Endothelial cell (in vitro differentiated cells): Measurements from ENCODE around the gene POLD3. TPM values are rescaled to one million over a fixed set of nuclear protein-coding genes. Genes with fewer than 3 reads are reported as not detected.
"Not testable (repeated sequence)": the region's sequence is repeated elsewhere in the genome, so short reads cannot be mapped to it uniquely, and the experiment has no call there.

Source experiments
- DNase-seq: peaks from one replicate; pipeline ENCODE4 v3.0.0; 2021; ENCODE audit warnings: low spot score
- H3K27ac Mint-ChIP-seq: one replicate; pipeline ENCODE4 v1.8.0; 2021; ENCODE audit warnings: mixed read lengths, inconsistent platforms; ENCODE audit not compliant: unreplicated experiment
- H3K27me3 Mint-ChIP-seq: one replicate; pipeline ENCODE4 v1.8.0; 2021; ENCODE audit warnings: mild to moderate bottlenecking, moderate library complexity, mixed read lengths, inconsistent platforms; ENCODE audit not compliant: unreplicated experiment
- H3K36me3 Mint-ChIP-seq: one replicate; pipeline ENCODE4 v1.8.0; 2021; ENCODE audit warnings: mild to moderate bottlenecking, low read depth, mixed read lengths, inconsistent platforms; ENCODE audit not compliant: unreplicated experiment
- H3K4me1 Mint-ChIP-seq: one replicate; pipeline ENCODE4 v1.8.0; 2021; ENCODE audit warnings: mild to moderate bottlenecking, mixed read lengths, inconsistent platforms; ENCODE audit not compliant: unreplicated experiment
- H3K4me3 Mint-ChIP-seq: one replicate; pipeline ENCODE4 v1.8.0; 2021; ENCODE audit warnings: mild to moderate bottlenecking, mixed read lengths, inconsistent platforms; ENCODE audit not compliant: unreplicated experiment
- H3K9me3 Mint-ChIP-seq: one replicate; pipeline ENCODE4 v1.8.0; 2021; ENCODE audit warnings: mixed read lengths, inconsistent platforms; ENCODE audit not compliant: unreplicated experiment
- CTCF ChIP-seq: fragments of 200-600 bp; sonication (generic); IDR thresholded peaks from one replicate; pipeline ENCODE4 v1.5.0; 2021; ENCODE audit warnings: antibody characterized with exemption; ENCODE audit not compliant: unreplicated experiment
- total RNA-seq: library from RNA; stranded (reverse); fragmentation: NEBNext Ultra II Directional; extraction: Animal tissue kit (Norgen Biotek cat#: 25700); gene quantifications from one replicate; pipeline ENCODE4 v1.2.1, GENCODE V29; 2021; ENCODE audit not compliant: unreplicated experiment

The POLD3 gene
- total RNA-seq, 1 donor from 2014 or later: 16.0 TPM

- Mint-ChIP-seq H3K9me3 (peaks cover 4% of the 10 kb centered on the region), H3K4me3 (no peak overlapping the region)
Observed at GRCh38 chr11:74654976-74655375, 62.6 kb downstream of the POLD3 start.

GRCh38 chr11:74659124-74659523, 66.7 kb downstream of the POLD3 start:
- H3K9me3 Mint-ChIP-seq, H3K27me3 Mint-ChIP-seq, H3K36me3 Mint-ChIP-seq, DNase-seq, H3K4me1 Mint-ChIP-seq, H3K27ac Mint-ChIP-seq, H3K4me3 Mint-ChIP-seq: not testable (repeated sequence)

More at GRCh38 chr11:74654976-74655375, 62.6 kb downstream of the POLD3 start:
- DNase-seq: no peak
- peaks cover 22% of the 10 kb centered on the region for H3K36me3 Mint-ChIP-seq
- H3K27ac Mint-ChIP-seq: no peak overlapping the region
- H3K27me3 Mint-ChIP-seq: no peaks in the 10 kb centered on the region
- no peaks in the 10 kb centered on the region for H3K4me1 Mint-ChIP-seq
- TF ChIP-seq CTCF: no peak

- Mint-ChIP-seq H3K27me3 (no peaks in the 10 kb centered on the region), H3K9me3 (peaks cover 4% of the 10 kb centered on the region), H3K27ac (no peak overlapping the region), H3K4me1 (no peaks in the 10 kb centered on the region), H3K36me3 (peaks cover 7% of the 10 kb centered on the region), H3K4me3 (no peak overlapping the region)
- TF ChIP-seq CTCF: no peak
- no peak for DNase-seq
Observed at GRCh38 chr11:74662487-74663103, 70.2 kb downstream of the POLD3 start.

- Mint-ChIP-seq H3K9me3 (peaks cover 4% of the 10 kb centered on the region), H3K4me3 (no peak overlapping the region), H3K4me1 (no peaks in the 10 kb centered on the region), H3K36me3 (peaks cover 7% of the 10 kb centered on the region), H3K27ac (no peak overlapping the region), H3K27me3 (no peaks in the 10 kb centered on the region)
- no peak for TF ChIP-seq CTCF
- DNase-seq: no peak
Observed at GRCh38 chr11:74663315-74663714, 70.9 kb downstream of the POLD3 start.

- Mint-ChIP-seq H3K36me3 (no peaks in the 10 kb centered on the region), H3K27ac (no peak overlapping the region), H3K27me3 (peaks cover 4% of the 10 kb centered on the region), H3K4me3 (no peak overlapping the region), H3K4me1 (peaks cover 2% of the 10 kb centered on the region), H3K9me3 (no peaks in the 10 kb centered on the region)
- no peak for TF ChIP-seq CTCF
- DNase-seq: no peak
Observed at GRCh38 chr11:74669211-74670160, 77.1 kb downstream of the POLD3 start.
